NB4 (cell line): ENCODE measurements around the gene POLD4.

Experiments used
- DNase-seq: peaks from one replicate; pipeline ENCODE4 v3.0.0; 2010; ENCODE audit warnings: low read depth
- H3K4me3 ChIP-seq: one replicate; pipeline ENCODE4 v1.5.1; 2011; ENCODE audit warnings: mild to moderate bottlenecking, low read depth, low read length, moderate library complexity
- MYC ChIP-seq: IDR thresholded peaks from 2 replicates; pipeline ENCODE4 v1.6.1; 2011; ENCODE audit warnings: low read depth, low read length
- POLR2A ChIP-seq: IDR thresholded peaks from 2 replicates; pipeline ENCODE4 v1.6.1; 2011; ENCODE audit warnings: mild to moderate bottlenecking; ENCODE audit not compliant: insufficient read length; ENCODE audit errors: extremely low read depth
- TF ChIP-seq, protein P1 (sequence below): IDR thresholded peaks from 2 replicates; pipeline ENCODE4 v1.6.1; 2011; ENCODE audit warnings: low read depth, low read length
- TF ChIP-seq, protein P2 (sequence below): IDR thresholded peaks from one replicate; pipeline ENCODE4 v1.5.1; 2012; ENCODE audit warnings: low read depth, low read length

Gene POLD4

DNA sequence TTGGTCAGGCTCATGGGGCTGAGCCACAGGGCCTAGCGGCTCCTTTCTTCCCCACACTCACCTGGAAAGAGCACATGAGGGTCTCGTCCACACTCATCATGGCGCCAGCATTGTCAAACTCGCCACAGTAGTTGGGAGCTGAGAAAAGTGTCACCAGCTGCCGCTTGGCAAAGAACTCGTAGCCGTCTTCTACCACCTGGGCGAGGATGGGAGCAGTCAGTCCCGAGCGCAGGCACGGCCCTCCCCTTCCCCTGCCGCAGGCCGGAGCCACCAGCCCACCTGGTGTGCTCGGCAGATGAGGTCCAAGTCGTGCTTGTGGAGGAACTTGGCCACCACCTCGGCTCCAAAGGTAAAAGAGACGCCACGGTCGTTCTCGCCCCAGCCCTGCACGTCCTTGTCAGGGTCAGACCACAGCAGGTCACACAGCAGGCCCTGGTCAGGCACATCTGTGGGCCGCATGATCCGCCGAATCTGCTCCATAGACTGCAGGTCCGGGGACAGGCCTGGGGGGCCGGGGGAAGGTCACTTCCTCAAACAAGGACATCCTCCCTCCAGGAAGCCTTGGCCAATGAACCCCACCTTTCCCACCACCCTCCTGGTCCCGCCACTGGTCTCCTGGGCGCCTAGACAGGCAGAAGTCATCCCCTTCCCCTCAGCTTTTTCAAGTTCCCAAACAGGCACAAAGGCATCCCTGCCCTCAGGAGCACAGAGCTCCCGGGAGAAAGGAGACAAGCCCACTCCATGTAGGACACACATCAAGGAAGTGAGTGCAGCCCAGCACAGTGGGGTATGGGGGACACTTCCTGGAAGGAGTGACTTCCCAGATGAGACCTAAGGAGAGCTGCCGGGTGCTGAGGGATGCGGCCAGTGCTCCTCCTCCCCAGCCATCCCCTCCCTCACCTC is 45.6 kb upstream of the POLD4 start:
- TF ChIP-seq POLR2A (no peak), MYC (no peak)
- TF ChIP-seq, protein P1, sequence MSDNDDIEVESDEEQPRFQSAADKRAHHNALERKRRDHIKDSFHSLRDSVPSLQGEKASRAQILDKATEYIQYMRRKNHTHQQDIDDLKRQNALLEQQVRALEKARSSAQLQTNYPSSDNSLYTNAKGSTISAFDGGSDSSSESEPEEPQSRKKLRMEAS: no peak
- TF ChIP-seq, protein P2, sequence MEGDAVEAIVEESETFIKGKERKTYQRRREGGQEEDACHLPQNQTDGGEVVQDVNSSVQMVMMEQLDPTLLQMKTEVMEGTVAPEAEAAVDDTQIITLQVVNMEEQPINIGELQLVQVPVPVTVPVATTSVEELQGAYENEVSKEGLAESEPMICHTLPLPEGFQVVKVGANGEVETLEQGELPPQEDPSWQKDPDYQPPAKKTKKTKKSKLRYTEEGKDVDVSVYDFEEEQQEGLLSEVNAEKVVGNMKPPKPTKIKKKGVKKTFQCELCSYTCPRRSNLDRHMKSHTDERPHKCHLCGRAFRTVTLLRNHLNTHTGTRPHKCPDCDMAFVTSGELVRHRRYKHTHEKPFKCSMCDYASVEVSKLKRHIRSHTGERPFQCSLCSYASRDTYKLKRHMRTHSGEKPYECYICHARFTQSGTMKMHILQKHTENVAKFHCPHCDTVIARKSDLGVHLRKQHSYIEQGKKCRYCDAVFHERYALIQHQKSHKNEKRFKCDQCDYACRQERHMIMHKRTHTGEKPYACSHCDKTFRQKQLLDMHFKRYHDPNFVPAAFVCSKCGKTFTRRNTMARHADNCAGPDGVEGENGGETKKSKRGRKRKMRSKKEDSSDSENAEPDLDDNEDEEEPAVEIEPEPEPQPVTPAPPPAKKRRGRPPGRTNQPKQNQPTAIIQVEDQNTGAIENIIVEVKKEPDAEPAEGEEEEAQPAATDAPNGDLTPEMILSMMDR: no peak
- no peak overlapping the region for H3K4me3 ChIP-seq

DNA sequence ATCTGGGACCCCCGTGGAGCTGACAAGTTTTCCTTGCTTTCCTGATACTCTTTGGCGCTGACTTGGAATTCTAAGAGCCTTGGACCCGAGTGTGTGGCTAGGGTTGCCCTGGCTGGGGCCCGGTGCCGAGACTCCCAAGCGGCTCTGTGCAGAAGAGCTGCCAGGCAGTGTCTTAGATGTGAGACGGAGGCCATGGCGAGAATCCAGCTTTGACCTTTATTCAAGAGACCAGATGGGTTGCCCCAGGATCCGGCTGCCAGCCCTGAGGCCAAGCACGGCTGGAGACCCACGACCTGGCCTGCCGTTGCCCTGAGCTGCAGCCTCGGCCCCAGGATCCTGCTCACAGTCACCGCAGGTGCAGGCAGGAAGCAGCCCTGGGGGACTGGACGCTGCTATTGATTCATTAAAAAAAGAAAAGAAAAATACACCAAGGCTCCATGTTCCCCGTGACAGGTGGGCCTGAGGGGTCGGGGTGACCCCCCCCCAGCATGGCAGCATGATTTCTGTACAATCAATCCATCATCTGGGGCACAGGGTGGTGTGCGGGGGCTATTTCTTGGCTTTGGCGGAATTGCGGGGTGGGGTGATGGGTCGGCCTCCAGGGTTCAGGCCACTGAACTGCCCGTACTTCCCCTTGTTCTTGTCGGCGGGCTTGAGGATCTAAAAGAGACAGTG is 44.8 kb upstream of the POLD4 start:
- TF ChIP-seq, protein P2: no peak
- no peak for TF ChIP-seq MYC
- TF ChIP-seq POLR2A: no peak
- TF ChIP-seq, protein P1: no peak
- no peak overlapping the region for H3K4me3 ChIP-seq
- no peak for DNase-seq

More for the DNA sequence above, 45.6 kb upstream of the POLD4 start:
- no peak for DNase-seq

DNA sequence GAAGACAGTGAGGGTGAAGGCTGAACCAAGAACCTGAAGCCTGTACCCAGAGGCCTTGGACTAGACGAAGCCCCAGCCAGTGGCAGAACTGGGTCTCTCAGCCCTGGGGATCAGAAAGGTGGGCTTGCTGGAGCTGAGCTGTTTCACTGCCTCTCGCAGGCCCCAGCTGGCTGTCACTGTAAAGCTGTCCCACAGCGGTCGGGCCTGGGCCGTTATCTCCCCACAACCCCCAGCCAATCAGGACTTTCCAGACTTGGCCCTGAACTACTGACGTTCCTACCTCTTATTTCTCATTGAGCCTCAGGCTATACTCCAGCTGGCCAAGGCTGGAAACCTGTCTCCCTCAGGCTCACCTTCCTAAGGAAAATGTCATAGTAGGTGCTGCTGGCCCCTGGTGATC is 44.2 kb upstream of the POLD4 start:
- no peak for TF ChIP-seq POLR2A
- TF ChIP-seq, protein P1: no peak
- TF ChIP-seq MYC: no peak
- TF ChIP-seq, protein P2: no peak
- DNase-seq: no peak
- no peak overlapping the region for H3K4me3 ChIP-seq

DNA sequence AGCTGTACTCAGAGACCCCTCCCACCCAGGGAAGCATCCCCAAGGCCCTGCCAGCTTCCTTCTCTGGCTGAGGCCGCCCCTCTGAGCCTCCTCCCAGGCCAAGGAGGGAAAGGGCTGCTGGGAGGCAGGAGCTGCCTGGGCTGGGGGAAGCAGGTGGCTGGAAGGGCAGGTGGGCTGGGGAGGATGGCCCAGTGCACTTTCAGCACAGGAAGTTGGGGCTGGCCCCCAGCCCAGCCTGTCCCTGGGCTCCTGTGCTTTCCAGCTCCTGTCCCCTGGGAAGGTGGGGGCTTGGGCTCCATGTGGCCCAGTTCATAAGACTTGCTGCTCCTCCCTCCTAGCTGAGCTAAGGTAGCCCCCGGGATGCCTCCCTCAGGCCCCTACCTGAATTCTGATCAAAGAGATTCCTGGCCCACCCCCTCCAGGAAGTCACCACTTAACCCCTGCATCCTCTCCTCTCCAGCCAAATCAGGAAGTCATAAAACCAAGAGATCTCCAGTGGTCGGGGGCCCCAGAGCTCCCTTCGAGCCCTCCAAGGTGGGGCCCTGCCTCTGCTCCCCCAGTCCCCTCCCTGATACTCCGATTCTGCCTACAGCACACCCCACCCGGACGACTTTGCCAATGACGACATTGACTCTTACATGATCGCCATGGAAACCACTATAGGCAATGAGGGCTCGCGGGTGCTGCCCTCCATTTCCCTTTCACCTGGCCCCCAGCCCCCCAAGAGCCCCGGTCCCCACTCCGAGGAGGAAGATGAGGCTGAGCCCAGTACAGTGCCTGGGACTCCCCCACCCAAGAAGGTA is 43.4 kb upstream of the POLD4 start:
- TF ChIP-seq, protein P2: no peak
- no peak for TF ChIP-seq MYC
- TF ChIP-seq, protein P1: no peak
- H3K4me3 ChIP-seq: no peak overlapping the region
- peak; percentile 51 for DNase-seq

DNA sequence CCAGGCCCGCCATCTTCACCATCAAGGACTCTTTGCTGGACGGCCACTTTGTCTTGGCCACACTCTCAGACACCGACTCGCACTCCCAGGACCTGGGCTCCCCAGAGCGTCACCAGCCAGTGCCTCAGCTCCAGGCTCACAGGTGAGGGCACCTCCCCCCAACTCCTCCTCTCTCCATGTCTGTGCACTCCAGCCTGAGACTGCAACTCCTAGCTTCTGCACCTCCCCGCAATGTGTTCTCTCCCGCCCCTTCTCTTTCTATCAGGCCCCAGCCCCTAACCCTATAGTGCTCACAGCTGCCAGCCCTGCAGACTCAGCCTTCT is 42.9 kb upstream of the POLD4 start:
- no peak for DNase-seq
- TF ChIP-seq POLR2A: no peak
- TF ChIP-seq MYC: no peak
- TF ChIP-seq, protein P1: no peak
- TF ChIP-seq, protein P2: no peak
- H3K4me3 ChIP-seq: no peak overlapping the region
